Measurements from ENCODE around the gene PKD2.

- TF ChIP-seq CTBP1 (IDR thresholded peaks at IDR 0.05; ENCODE audit: borderline replicate concordance), result no peak
- TF ChIP-seq TARDBP (IDR thresholded peaks at IDR 0.05), result no peak
- no peak for TF ChIP-seq PKNOX1 (IDR thresholded peaks at IDR 0.05)
- TF ChIP-seq ARNT (IDR thresholded peaks at IDR 0.05), result no peak
- no peak for TF ChIP-seq NFRKB (IDR thresholded peaks at IDR 0.05)
- TF ChIP-seq L3MBTL2 (conservative IDR thresholded peaks at IDR 0.05), result no peak
These were observed 70.6 kb downstream of the PKD2 start for GRCh38 chr4:88077911-88078524.
